ENCODE data around the gene DUSP28.

Gene DUSP28

DNA sequence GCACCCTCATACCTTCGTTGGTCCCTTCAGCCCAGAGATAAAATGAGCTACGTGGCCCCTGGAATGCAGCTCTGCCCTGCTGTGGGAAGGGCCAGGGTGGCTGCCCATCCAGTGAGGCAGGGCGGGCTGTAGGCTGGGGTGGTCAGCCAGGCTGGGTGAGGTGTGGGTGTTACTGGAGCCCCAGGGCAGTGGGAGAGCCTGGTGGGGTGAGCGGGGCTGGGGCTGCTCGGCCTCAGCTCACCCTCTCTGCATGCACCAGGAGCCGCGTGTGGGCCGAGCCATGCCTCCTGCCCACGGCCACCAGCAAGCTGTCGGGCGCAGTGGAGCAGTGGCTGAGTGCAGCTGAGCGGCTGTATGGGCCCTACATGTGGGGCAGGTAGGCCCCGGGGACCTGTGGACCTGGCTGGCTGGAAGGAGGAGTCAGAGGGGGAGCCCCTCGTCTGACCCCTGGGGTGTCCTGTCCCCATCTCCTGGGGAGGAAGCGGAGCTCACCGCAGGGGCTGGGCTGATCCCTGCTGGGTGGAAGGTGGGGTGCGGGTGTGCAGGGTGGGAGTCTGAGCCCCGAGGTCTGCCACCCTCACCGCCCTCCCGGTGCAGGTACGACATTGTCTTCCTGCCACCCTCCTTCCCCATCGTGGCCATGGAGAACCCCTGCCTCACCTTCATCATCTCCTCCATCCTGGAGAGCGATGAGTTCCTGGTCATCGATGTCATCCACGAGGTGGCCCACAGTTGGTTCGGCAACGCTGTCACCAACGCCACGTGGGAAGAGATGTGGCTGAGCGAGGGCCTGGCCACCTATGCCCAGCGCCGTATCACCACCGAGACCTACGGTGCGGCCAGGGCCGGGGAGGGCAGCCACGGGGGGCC lies 13.6 kb downstream of the DUSP28 start:
- DNase-seq: no peak

DNA sequence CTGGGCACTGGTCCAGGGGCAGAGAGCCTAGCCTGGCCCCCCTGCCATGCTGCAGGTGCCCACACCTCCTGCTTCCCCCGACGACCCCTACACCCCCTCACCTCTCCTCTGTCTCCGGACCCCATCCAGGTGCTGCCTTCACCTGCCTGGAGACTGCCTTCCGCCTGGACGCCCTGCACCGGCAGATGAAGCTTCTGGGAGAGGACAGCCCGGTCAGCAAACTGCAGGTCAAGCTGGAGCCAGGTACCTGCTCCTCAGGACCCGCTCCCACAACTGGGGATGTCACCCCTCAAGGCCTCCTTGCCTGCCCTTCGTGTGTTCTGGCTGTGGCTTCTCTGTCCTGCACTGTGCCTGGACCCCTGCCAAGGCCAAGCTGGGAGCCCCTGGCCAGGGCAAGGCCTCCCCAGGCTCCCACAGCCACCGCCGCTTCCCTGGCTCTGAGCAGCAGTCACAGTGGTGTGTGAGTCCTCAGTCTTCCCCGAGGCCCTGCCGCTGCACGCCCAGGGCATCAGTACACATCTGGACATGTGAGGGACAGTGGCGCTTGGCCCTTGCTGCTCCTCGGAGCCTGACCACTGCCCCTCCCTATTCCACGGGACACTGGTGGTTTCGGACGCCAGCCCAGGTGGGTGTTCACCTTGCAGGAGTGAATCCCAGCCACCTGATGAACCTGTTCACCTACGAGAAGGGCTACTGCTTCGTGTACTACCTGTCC lies 14.4 kb downstream of the DUSP28 start:
- no peak for DNase-seq

DNA sequence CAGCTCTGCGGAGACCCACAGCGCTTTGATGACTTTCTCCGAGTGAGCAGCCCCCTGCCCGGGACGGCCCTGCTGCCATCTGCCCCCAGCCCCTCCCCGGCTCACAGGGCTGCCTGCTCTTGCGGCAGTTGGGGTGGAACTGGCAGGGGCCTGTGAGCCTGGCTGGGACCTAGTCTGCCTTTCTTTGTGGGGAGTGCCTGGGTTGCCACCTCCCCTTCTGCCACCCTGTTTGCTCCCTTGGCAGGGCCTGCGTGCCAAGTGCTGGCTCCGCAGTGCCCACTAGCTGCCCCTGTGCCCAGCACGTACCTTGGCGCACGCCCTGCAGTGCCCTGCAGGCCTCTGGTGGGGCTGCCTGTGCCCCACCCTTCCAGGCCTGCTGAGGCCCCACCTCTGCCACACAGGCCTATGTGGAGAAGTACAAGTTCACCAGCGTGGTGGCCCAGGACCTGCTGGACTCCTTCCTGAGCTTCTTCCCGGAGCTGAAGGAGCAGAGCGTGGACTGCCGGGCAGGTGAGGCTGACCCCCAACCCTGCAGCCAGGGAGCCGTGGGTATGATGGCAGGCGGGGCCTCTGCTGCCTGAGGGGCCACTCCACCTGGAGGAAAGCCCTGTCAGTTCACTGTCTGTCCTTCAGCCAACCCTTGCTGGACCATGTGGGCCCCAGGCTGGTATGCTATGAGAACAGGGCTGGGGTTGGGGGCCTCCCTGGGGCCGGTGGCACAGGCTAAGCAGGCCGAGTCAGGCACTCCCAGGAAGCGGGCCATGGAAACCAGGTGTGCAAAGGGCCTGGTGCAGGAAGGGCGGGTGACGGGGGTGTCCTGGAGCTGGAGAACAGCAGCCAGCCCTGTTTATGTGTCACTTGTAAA lies 15.2 kb downstream of the DUSP28 start:
- DNase-seq: no peak

DNA sequence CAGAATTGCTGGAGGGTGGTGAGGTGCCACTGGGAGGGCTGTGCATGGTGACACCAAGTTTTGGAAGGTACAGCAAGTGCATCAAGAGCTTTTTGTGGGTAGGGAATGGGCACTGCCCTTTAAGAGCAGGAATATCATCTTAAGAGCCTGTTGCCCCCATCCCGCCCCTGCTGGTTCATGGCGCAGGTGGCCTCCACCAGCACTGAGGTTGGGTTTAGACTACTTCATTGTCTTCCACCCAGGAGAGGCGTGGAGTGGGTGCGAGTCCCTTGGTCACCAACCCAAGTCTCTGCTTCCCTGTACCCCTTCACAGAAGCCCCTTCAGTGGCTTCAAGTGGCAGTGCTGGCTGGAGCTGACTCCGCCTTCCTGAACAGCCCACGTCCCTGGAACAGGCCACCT lies 15.9 kb downstream of the DUSP28 start:
- no peak for DNase-seq

DNA sequence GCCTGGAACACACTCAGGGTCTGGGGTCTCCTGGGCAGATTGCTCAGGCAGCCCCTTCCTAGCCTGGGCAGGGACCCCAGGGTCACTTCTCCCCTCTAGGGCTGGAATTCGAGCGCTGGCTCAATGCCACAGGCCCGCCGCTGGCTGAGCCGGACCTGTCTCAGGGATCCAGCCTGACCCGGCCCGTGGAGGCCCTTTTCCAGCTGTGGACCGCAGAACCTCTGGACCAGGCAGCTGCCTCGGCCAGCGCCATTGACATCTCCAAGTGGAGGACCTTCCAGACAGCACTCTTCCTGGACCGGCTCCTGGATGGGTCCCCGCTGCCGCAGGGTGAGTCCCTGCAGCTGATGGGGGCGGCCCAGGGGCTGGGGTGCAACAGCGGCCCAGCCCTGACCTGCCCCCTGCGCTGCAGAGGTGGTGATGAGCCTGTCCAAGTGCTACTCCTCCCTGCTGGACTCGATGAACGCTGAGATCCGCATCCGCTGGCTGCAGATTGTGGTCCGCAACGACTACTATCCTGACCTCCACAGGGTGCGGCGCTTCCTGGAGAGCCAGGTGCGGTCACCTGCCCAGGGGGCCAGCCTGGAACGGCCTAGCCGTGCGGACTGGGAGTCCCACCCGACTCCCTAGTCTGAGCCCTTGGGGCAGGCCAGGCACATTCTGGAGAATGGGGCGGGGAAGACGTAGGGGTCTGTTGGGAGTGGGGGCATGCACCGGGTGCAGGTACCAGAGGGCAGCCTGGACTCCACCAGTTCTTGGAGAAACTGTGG lies 16.5 kb downstream of the DUSP28 start:
- DNase-seq: no peak

DNA sequence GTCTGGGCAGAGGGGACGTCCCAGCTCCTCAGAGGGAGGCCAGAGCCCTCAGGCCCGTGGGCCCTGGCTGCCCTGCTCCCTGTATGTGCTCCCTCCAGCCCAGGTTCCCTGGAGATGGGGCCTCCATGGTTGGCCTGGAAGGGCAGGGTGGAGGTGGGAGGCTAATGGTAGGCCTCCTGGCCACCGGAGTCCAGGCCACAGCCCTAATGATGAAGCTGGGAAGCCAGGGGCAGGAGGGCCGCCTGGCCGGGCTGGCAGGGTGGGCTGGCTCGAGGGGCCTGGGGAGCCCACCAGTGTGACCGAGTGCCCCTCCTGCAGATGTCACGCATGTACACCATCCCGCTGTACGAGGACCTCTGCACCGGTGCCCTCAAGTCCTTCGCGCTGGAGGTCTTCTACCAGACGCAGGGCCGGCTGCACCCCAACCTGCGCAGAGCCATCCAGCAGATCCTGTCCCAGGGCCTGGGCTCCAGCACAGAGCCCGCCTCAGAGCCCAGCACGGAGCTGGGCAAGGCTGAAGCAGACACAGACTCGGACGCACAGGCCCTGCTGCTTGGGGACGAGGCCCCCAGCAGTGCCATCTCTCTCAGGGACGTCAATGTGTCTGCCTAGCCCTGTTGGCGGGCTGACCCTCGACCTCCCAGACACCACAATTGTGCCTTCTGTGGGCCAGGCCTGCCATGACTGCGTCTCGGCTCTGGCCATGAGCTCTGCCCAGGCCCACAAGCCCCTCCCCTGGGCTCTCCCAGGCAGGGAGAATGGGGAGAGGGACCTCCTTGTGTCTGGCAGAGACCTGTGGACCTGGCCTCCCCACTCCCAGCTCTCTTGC lies 17.3 kb downstream of the DUSP28 start:
- no peak for DNase-seq

DNA sequence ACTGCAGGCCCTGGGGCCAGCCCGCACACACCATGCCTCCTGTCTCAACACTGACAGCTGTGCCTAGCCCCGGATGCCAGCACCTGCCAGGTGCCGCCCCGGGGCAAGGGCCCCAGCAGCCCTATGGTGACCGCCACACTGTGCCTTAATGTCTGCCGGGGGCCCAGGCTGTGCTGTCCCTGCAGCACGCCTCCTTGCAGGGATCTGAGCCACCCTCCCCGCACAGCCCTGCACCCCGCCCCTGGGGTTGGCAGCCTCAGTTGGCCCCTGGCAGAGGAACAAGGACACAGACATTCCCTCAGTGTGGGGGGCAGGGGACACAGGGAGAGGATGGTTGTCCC lies 17.9 kb downstream of the DUSP28 start:
- no peak for DNase-seq

DNA sequence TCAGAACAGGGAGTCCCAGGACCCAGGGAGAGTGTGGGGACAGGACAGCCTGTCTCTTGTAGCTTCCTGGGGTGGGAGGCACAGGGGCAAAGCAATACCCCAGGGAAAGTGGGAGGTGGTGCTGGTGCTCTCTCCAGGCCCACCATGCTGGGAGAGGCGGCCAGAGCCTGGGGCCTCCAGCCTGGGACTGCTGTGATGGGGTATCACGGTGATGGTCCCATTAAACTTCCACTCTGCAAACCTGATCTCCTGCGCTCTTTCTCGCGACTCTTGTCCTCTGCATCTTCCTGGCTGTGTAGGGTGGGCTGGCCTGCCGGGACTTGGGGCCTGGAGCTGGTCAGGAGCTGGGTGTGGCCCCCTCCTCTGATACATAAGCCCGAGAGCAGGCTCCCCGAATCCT lies 18.3 kb downstream of the DUSP28 start:
- no peak for DNase-seq

DNA sequence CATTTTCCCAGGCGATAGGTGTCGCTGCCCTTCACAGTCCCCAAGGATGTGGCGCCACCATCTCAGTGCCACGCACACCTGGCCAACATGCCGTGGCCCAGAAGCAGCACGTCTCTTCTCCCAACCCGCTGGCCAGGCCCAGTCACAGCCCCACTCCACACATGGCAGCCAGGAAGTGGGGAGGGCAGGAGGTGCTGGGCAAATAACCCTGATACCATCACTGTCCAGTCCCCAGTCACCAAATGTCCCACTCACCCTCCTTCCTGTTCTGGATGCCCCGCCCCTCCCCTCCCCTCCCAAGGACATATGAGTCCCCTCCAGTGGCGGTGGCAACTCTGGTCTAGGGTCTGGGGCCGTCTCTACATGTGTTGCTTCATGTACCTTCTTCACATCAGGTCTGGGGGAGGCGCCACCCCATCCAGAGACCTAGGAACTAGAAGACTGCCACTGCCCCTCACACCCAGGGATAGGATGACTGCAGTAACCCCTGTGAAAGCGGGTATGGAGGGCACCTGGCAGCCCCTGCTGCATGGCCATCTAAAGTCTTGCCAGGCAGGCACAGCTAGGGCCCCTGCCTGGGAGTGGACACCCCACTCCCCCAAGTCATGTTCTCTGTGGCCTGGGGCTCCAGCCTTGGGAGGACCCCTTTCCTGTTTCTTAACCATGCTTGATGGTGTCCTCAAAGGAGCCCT lies 19.1 kb downstream of the DUSP28 start:
- DNase-seq: no peak

DNA sequence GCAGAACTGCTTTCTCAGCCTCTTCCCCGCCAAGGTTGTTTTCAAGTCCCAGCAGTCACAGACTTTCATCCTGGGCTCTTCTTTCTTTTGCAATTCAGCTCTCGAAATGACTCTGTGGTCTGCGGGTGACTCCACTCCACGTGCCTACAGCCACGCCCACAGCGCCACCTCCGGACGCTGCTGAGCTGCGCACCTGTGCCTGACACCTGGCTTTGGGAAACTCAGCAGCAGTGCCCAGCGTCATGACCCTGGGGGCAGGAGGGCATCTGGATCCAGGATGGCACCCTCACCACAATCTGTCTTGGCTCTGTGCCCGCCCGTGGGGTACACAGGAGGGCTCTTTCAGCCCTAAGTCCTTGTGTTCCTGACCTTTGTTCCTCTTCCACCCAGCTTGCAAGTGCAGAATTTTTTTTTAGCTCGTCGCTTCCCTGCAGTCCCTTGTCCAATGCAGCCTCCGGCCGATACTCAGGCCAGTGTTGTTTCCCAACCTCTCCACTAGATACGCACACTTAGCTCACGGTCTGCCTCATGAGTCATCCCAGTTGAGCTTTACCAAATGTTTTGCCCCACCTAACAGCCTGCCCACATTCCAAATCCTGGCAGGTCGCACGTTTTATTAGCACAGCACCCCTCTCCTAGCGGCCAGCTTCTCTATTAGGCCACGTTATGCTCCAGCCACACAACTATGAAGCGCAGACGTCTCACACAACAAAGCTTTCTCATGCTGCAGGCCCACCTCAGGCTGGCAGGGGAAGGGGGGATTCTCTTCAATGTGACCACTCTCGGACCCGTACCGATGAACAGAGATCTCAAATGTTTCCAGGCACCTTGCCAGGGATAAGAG lies 19.8 kb downstream of the DUSP28 start:
- peak in 1 of 3 experiments; percentile 12 for DNase-seq

DNA sequence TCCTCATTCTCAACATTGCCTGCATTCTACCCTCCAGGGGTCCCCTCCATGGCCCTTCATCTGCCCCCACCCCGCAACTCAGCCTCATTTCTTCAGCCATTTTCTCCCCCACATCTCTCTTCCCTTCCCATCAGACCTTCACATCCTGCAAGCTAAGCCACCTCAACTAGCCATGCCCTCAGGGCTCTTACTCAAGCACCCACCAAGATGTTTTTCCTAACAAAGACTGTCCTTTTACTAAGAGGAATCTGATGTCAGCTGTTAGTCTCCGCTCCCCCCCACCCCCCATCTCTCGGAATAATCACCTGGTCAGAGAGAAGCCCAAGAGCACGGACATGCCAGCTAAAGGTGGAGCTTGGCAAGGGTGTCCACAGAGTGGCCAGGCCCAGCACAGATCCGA lies 21.7 kb downstream of the DUSP28 start:
- no peak for DNase-seq

DNA sequence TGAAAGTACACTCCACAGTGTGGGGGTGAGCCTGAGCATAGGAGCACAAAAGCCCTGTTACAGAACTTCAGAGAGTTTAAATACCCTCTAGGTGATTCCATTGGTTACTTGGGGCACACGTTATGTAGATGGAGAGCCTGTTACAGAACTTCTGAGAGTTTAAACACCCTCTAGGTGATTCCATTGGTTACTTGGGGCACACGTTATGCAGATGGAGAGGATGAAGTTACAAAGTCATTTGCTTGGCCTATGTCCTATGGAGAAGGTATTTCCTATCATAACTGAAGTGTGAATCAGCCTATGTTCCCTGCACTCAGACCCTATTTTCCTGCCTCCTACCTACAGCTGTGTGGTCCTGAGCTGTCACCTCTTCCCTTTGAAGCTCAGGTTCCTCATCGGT lies 22.6 kb downstream of the DUSP28 start:
- DNase-seq: no peak

DNA sequence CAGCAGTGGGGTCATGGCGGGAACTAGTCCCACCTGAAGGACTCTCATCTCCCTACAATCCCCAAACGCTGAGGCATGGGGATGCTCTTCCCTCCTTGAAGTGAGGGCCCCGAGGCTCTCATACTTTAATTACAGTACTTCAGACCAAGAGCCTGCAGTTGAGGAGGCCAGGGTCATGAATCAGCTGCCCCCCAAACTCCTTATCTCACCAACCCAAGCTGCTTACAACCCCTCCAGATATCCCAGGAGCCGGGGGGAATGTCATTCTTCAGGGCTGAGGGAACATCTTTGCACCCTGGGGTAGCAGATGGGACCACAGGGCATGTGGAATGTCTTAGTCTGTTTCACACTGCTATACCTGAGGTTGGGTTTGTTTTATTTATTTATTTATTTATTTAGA lies 23.6 kb downstream of the DUSP28 start:
- no peak for DNase-seq

DNA sequence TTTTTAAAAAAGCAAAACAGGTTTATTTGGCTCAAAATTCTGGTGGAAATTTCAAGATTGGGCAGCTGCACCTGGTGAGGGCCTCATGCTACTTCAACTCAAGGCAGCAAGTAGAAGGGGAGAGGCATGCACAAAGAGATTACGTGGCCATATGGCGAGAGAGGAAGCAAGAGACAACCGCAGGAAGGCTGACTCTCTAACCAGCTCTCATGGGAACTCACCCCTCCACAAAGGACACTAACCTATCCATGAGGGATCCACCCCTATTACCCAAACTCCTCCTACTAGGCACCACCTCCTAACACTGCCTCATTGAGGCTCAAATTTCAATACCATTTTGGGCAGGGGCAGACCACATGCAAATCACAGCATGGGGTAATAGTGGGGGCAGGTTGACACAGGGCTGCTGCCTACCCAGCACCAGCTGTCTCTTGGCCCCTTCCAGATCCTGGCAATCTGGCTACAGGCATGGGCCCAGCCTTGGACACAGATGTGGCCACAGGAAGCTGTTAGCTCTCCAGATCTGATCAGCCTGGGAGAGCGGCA lies 24.4 kb downstream of the DUSP28 start:
- DNase-seq: no peak

DNA sequence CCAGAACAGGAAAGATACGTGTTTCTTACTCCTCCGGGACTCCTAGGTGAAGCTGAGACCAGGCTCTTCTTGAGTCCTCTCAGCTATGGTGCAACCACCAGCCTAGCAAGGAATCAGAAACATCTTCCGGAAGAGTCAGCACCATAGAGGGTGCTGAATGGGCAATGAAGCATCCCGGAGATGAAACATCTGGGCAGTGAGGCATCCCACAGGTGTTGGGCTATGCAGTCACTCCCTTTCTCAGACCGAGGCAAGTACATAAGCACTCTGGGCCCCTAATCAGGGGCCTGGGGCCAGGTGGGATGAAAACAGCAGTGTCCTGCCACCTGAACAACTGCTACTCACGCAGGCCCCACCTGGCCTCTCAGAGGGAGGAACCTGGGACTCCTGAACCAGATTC lies 24.9 kb downstream of the DUSP28 start:
- no peak for DNase-seq

DNA sequence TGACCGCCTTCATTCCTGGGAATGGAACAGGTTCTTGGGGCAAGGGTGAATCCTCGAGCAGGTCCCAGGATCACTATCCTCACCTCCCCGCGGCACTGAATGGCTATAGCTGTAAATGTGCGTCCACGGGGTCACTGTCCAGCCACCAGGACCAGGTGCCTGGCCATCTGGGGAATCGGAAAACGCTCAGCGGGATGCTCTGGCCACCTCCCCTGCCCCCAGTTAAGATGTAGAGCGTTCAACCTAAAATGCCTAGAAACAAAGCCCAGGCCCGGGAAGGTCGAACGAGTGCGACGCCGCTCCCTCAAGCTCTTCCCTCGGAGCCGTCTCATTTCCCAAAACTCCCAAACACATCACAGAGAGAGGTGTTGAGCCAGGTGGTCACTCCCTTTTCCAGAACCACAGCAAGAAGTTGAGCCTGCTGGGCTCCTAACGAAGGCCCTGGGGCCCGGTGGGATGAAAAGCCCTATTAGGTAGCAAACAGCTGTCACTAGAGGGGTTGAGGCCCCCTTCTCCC lies 25.6 kb downstream of the DUSP28 start:
- no peak for DNase-seq

DNA sequence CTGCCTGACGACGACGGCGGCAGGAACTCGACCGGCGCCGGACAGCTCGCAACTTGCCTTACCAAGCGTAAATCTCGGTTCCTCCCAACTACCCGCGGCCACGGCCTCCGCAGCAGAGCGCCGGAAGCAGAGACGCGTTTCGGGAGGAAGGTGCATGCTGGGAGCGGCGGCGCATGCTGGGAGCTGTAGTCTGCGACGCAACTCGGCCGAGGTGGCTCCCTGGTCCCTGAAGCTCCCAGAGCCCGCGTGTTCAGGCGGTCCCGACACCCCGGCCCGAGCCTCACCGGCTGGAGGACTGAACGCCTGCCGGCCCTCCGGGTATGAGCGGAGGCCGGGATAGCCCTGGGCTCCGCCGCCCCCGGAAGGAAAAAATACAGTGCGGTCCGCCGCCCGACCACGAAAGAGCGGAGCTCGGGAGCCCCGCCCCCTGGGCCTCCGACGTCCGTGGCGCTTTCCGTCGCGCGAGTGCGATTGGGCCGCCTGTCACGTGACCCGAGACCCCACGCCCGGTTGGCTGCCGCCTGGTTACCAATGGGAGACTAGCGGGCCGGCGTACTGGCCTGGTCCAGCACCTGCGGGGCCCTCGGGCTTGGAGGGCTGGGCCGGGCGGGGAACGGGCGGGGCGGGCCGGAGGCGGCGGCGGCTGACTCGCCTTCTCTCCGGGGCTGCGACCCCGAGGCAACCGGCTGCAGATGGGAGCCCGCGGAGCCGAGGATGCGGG lies 26.2 kb downstream of the DUSP28 start, which contains the start of gene CAPN10:
Gene CAPN10 (plus strand): TSS at position 537 of the 721 bp plus-strand sequence. CDS start 178 bp downstream, at position 715.
- peak; percentile 92 to 98 (median 96) for DNase-seq

DNA sequence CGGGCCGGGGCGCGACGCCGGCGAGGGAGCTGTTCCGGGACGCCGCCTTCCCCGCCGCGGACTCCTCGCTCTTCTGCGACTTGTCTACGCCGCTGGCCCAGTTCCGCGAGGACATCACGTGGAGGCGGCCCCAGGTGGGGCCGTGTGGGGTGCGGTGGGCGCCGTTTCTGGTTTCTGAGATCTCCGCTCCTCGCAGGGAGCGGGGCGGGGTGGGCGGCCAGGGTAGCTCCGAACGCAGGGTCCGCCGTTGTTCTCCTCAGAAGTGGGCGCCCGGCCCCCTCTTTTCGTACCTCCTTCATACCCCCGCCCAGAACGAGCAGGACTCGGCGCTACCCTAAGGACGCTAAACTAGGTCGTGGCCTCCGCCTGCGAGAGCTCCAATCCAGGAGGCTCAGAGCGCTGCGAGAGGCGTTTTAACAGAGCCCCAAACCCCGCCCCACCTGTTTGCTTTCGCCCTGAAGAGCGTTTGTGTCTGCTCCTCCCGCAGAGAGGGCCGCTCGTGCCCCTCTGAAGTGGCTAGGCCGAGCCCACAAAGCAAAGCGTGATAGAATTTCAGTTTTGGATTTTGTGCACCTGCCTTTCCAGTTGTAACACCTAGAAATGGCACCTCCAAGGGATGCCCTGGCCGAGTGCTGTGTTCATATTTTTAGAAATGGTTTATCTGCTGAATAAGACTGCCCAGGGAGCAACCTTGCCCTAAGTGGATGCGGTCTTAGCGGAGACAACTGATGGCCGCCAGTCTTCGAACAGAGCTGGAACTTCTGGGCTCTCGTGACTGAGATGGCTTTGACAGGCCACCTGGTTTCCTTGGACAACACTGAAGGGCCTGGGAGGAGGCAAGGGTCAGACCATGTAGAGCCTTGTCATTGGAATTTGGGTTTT lies 27.0 kb downstream of the DUSP28 start:
- peak; percentile 68 to 80 (median 69) for DNase-seq
